ENCODE measurements around the gene AQP12A. TPM values are rescaled to one million over a fixed set of nuclear protein-coding genes. Genes with fewer than 3 reads are reported as not detected.

Gene AQP12A
- total and polyA plus RNA-seq, 11 donors = not detected

DNA sequence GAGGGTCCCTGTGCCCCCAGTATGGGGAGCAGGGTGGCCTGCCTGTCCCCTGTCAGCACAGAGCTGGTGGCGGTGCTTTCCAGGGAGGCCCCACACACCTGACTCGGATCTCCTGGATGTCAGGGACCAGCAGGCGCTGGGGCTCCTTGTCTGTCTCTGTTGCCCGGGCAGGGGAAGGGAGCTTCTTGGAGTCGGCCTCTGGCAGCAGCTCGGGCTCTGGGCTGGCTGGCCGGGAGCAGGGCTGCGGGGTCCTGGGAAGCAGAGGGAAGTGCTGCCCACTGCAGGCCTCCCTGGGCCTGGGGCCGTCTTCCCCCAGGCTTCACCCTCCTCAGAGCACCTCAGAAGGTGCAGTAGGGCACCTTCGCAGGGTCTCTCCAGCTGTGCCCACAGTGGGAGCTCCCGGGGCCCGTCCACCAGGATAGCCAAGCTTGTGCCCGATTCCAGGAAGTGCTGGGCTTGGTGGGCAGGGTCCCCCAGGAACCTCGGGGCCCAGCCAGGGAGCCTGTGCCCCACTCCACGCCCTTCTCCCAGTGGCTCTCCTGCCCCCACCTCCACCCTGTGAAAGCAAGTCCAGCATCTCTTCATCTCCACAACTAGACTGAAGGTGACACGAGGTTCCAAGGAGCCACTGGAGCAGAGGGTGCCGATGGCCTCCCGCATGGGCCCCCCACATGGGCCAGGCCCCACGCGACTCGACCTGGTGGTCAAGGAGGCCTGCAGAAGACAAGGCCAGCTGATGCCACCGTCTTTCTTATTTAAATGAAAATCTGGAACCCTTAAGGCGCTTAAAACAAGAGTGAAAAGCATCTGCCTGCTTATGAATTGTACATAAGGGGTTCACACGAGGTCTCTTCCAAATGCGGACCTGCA is 28.2 kb downstream of the AQP12A start:
- Histone ChIP-seq H3K9me3 (no peaks in the 10 kb centered on the region), H3K27me3 (peaks cover 0 to 9% (median 0%) of the 10 kb centered on the region in 9 donors), H3K4me1 (no peaks in the 10 kb centered on the region), H3K4me3 (no peak overlapping the region), H3K27ac (no peak overlapping the region), H3K36me3 (no peaks in the 10 kb centered on the region)
- WGBS, 4 donors = 80 to 89% (median 85%) methylated on average over 19 to 25 of the region's 25 CpGs
- ATAC-seq = no peak
- intact Hi-C loops (cut with DNase I) = no loop called here
- TF ChIP-seq CTCF (IDR thresholded peaks at IDR 0.05) = no peak
- TF ChIP-seq POLR2A (IDR thresholded peaks at IDR 0.05) = no peak
- DNase-seq = peak in 1 of 5 donors; percentile 0

- ATAC-seq = no peak
- DNase-seq = no peak
- no peaks in the 10 kb centered on the region for H3K9me3 ChIP-seq
- intact Hi-C loops (cut with DNase I) = no loop called here
- 85 to 93% (median 88%) methylated on average over 18 to 25 of the region's 25 CpGs for WGBS, 4 donors
- H3K27me3 ChIP-seq = peaks cover 0 to 8% (median 0%) of the 10 kb centered on the region in 9 donors
- no peaks in the 10 kb centered on the region for H3K36me3 ChIP-seq
- TF ChIP-seq POLR2A (IDR thresholded peaks at IDR 0.05) = no peak
- no peak for TF ChIP-seq CTCF (IDR thresholded peaks at IDR 0.05)
- no peak overlapping the region for H3K4me3 ChIP-seq
- H3K27ac ChIP-seq = no peak overlapping the region
- H3K4me1 ChIP-seq = no peaks in the 10 kb centered on the region
Observed at GRCh38 chr2:240720686-240721595, 29.3 kb downstream of the AQP12A start.

DNA sequence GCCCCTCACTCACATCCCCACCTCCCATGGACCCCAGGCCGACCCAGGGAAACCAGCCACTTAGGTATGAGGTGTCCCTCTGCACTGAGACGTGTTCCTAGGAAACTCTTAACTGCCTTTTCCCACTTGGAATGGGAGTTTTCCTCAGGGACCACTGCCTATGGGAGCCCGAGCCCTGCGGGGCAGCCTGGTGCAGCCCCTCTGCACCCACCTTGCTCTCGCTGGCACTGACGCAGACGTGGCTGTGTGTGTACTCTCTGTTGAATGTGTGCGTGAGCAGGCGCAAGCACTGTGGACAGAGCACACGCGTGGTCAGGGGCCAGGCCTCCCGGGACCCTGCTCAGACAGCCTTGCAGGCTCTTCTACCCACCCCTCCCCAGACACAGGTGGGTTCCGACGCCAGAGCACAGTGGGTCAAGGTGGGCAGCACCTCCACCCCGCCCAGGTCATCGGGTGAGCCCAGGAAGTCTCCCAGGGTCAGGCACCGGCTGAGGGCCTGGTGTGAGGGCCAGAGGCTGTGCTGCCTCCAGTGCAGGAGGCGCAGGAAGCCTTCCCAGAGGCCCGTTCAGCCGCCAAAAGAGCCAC is 30.0 kb downstream of the AQP12A start:
- 85 to 90% (median 87%) methylated on average over 6 to 20 of the region's 20 CpGs for WGBS, 4 donors
- intact Hi-C loops (cut with DNase I) = no loop called here
- H3K4me3 ChIP-seq = no peak overlapping the region
- no peak for ATAC-seq
- TF ChIP-seq CTCF (IDR thresholded peaks at IDR 0.05) (no peak), POLR2A (IDR thresholded peaks at IDR 0.05) (no peak)
- H3K27ac ChIP-seq = no peak overlapping the region
- no peak for DNase-seq
- H3K36me3 ChIP-seq = no peaks in the 10 kb centered on the region
- H3K4me1 ChIP-seq = no peaks in the 10 kb centered on the region
- no peaks in the 10 kb centered on the region for H3K9me3 ChIP-seq
- H3K27me3 ChIP-seq = peaks cover 0 to under 1% (median 0%) of the 10 kb centered on the region in 9 donors

Data from heart left ventricle (tissue), 16 donors.